Peyer's patch (tissue), 4 donors: ENCODE data around the gene WDR18.

ENCODE experiments used
- CTCF ChIP-seq, 6 experiments: fragments of 450-650 bp in 4 of 6; fragments of 200-600 bp in 2 of 6; sonication (generic) in 1 of 6; IDR thresholded peaks; one replicate each; pipeline ENCODE4 v1.5.1; 2017 to 2019; ENCODE audit warnings: antibody characterized with exemption in 6 of 6, mild to moderate bottlenecking in 3 of 6, moderate library complexity in 1 of 6
- POLR2A ChIP-seq, 2 donors: fragments of 450-650 bp; IDR thresholded peaks; one replicate each; pipeline ENCODE4 v1.5.1; 2017; ENCODE audit warnings: antibody characterized with exemption in 2 of 2, mild to moderate bottlenecking in 2 of 2, moderate library complexity in 2 of 2

DNA sequence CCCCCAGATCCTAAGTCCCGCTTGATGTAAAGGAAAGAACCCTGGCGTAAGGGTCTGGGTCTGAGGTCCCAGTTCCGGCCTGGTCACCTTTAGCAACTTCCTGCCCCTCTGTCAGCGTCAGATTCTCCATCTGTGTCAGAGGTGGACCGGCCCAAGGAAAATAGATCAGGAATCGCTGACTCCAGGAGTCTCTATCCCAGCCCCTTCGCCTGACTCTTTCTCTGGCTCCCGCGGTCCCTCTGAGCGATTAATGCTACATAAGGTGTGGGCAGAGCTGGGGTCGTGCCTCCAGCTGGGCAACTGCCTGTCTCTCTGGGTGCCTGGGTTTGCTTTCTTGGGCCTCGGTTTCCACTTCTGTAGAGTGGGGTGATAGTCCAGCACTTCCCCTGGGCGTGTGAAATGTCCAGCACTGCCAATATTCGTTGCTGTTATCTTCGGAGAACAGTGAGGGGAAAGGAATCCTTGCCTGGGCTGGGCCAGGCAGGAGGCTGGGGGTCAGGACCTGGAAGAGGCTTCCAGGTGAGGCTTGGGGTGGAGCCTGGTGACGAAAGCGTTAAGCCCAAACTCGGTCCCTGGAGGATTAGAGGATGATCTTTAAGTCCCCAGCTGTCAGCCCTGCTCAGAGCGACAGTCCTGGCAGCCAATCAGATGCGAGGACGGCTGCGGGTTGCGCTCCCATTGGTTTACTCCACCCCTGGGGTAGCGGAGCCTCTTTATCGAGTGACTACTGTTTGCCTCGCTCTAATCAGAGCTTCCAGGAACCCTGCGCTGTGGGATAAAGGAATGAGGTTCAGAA, 56.5 kb downstream of the WDR18 start:
- TF ChIP-seq CTCF (IDR thresholded peaks at IDR 0.05) (no peak), POLR2A (IDR thresholded peaks at IDR 0.05) (no peak)
